Activated CD4-positive, alpha-beta T cell treated with anti-CD3 and anti-CD28 coated beads for 1 hour (primary cell): ENCODE measurements around the gene HNRNPR.

ENCODE experiments used
- DNase-seq: peaks from one replicate; pipeline ENCODE4 v3.0.0-alpha.2; 2020

The HNRNPR gene

DNA sequence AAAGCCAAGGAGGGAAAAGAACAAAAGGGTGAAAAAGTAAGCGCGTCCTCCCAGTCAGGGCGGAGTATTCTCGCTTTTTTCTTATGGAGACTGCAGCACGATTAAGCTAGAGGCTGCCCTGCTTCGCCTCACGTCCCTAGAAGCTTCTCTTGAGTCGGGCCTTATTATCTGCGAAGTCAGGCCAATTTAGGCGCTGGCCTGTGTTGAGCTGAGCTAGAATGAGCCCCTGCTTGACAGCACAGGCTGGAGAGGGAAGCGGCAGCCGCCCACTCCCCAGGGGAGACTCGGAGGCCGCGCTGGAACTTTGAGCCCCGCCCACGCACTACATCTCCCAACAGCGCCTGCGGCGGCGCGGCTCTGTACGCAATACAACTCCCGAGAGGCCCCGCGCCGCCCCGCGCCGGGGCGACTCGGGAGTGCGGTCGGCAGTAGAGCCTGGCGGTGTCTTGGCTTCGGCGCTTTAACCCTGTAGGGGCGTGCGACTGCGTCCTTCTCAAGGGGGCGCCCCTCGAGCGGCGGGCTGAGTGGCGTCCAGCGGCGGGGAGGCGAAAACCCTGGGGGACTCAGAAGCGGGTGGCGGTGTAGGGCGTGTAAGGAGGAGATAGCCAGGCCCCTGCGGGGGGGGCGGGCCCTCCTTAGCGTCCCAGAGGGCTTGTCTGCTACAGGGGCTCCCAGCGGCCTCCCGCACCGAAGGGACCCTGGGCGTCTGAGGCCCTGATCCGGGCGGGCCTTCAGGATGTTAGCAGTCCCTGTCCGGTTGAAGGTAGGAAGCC, 24.7 kb upstream of the HNRNPR start:
- peak; percentile 76 for DNase-seq

GRCh38 chr1:23367791-23368561, 23.9 kb upstream of the HNRNPR start:
- peak; percentile 97 for DNase-seq

DNA sequence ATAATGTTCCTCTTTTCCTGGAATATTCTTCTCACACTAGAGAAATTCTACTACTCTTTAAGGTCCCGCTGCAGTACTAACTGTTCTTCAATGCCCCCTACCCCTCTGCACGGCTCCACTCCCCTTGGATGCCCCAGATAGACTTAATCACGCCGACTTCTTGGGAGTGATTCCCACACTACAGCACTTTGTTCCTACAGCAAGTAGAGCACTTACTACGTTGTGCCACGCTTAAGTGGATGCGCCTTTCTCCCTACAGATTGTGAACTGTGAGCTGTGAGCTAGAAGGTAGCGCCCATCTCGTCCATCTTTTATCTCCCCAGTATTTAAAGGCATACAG, 23.3 kb upstream of the HNRNPR start:
- DNase-seq: no peak

- no peak for DNase-seq
Measured at GRCh38 chr1:23366598-23366997, 22.5 kb upstream of the HNRNPR start.

DNA sequence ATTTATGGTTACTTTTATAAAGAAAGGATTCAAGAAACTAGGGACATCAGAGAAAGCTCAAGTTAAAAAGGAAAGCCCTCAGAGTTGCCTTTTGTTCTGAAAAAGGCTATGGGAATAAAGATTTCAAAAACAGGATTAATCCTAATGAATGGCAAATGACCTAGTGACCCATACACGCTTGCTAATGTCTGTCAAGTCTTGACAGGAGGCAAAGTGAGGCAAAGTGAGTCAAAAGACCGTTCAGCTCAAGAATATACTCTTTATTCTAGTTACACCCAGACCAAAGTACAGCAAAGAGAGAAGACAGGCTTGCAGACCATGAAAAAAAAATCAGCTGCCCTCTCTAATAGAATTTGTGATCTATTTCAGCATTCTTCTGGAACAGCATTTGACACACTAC, 22.1 kb upstream of the HNRNPR start:
- DNase-seq: no peak

GRCh38 chr1:23362218-23362713, 18.2 kb upstream of the HNRNPR start:
- no peak for DNase-seq

DNA sequence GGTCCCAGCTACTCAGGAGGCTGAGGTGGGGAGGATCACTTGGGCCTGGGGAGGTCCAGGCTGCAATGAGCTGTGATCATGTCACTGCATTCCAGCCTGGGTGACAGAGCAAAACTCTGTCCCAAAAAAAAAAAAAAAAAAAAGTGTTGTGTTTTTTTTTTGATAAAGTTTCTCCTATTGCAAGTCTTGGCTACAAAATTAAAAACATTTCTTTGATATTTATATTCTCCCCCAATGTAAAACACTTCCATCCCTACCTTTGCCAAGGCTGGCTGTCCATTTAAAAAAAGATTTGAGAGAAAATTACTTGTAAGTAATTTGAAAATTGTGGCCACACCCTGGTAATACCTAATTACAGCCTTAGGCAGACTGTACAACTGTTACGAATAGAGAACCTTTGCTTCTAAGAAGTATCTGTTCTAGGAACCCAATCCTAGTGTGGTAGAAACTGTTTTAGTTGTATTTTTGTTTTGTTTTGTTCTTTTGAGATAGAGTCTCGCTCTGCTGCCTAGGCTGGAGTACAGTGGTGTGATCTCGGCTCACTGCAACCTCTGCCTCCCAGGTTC, 14.3 kb upstream of the HNRNPR start:
- no peak for DNase-seq

DNA sequence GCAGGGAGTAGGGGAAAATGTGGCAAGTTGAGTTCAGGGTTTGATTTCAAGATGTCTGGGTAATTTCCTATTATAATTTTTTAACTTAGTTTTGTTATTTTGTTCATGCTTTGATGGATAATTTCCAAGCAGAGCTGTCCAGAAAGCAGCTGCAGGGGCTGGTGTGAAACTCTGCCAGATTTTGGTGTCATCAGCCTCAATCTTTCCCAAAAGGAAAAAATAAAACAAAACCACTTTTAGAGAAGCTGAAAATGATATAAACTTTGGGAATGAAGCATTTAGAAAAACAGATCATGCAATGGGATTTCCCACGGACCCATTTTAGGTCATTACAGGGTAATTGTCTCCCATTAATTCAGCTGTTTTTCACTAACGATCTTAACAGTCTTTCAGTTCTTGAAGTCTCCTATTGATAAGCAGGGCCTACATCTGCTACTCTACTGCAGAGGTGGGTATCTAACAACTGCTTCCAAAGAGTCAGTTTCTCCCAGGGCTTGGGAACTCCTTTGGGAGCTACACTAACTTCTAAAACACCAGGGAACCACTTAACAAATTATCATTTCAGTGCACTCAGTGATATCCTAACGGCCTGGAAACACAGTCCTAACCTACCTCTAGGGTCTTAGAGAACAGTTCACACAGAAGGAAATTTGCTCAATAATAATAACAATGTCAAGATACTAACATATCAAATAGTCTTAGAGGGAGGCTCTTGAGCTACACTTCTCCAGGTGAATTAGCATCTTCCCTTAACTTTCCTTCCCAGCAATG, 13.2 kb upstream of the HNRNPR start:
- DNase-seq: no peak

- no peak for DNase-seq
Measured at GRCh38 chr1:23356471-23357137, 12.5 kb upstream of the HNRNPR start.

DNA sequence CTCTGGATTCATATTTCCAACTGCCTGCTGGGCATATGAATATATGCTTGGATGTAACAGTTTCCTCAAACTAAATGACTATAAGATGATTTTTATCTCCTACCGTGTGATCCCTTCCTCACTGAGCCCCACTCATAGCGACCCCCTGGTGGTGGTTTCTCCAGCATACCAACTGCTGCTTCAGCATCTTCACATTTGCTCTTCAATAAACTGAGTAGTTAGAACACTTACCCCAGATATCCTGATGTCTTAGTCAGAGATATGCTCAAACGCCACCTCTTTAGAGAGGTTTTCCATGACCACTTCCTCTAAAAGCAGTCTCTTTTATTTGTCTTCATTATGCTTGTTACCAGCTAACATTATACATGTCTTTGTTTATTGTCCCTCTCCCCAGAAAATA, 10.2 kb upstream of the HNRNPR start:
- no peak for DNase-seq

DNA sequence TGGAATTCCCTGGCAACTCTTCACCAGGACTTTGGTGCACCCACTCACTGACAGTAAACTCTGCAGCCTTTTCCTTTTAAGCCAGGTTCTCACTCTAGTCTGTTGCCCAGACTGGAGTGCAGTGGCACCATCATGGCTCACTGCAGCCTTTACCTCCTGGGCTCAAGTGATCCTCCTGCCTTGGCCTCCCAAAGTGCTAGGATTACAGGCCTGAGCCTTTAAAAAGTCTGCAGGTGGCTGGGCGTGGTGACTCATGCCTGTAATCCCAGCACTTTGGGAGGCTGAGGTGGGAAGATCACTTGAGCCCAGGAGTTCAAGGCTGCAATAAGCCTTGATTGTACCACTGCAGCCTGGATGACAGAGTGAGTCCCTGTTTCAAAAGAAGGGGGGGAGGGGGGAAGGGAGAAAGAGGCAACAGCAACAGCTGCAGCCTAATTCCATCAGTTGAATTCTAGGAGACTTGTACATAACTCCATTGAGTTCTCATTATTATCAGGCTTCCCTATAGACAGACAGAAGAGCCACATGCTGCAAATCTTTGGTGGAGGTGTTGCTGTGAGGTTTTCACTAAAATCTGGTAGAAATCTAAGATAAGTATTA, 8.1 kb upstream of the HNRNPR start:
- DNase-seq: no peak

DNA sequence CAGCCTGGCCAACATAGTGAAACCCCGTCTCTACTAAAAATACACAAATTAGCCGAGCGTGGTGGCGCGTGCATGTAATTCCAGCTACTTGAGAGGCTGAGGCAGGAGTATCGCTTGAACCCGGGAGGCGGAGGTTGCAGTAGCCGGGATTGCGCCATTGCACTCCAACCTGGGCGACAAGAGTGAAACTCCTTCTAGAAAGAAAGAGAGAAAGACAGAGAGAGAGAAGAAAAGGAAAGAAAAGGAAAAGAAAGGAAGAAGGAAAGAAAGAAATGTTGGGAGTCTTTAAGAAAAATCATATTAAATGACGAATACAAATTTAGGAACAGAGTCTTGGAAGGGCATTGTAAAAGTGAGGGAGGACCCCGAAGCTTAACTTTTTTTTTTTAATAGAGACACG, 1.8 kb upstream of the HNRNPR start:
- no peak for DNase-seq

- no peak for DNase-seq
Measured at GRCh38 chr1:23344987-23345472, 946 bp upstream of the HNRNPR start.

DNA sequence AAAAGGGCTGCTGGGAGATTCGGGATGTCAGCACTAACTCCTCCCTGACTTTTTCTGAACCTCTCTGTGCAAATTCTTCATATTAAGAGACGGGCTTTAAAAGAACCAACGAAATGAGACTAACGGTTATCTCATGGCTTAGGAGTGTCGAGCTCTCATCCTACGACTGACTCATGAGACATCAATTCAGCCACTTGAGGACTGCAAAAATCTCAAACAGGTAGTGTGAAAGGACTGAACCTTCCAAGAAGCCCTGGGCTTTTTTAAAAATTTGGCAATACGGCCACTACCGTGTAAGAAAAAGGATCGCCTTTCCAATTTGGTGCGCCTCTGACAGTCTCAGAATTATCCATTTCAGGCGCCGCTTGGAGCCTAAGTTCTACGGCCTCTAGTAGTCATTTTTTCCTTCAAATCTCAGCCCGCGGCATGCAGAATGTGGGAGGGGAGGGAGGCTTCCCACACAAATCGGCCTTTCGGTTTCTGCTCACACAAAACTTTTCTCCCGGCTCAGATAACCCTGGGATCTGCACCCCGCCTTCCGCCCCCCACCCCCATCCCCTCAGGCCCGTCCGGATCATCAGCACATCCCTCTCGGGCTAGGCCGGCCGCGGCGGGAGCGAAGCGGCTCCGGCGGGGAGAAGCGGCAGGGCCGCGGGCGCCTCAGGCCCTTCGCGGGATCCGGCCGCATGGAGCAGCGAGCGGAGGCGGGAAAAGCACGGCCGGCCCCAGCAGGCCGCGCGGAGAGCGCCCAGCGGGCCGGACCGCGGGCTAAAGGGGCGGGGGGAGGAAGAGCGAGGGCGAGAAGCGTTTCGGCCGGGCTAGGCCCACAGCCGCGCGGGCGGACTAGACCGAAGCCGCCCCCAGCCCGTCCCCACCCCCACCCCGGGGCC, 618 bp downstream of the HNRNPR start:
- DNase-seq: peak; percentile 22

- DNase-seq: no peak
Measured at GRCh38 chr1:23341931-23342692, 2.0 kb downstream of the HNRNPR start.

GRCh38 chr1:23339632-23340031, 4.5 kb downstream of the HNRNPR start:
- no peak for DNase-seq

- DNase-seq: no peak
Measured at GRCh38 chr1:23337869-23338268, 6.2 kb downstream of the HNRNPR start.

- no peak for DNase-seq
Measured at GRCh38 chr1:23331713-23332112, 12.4 kb downstream of the HNRNPR start.

GRCh38 chr1:23330846-23331245, 13.2 kb downstream of the HNRNPR start:
- DNase-seq: no peak

- DNase-seq: no peak
Measured at GRCh38 chr1:23325393-23325792, 18.7 kb downstream of the HNRNPR start.
